Ascending aorta (tissue), 2 donors: ENCODE measurements around the gene CELA1. TPM values are rescaled to one million over a fixed set of nuclear protein-coding genes. Genes with fewer than 3 reads are reported as not detected.

ENCODE experiments used
- DNase-seq, 2 donors: peaks; one replicate each; pipeline ENCODE4 v3.0.0-alpha.2; 2019; ENCODE audit warnings: low spot score in 2 of 2
- H3K27ac ChIP-seq, 2 donors: fragments of 200-600 bp; sonication (generic); one replicate each; pipeline ENCODE4 v1.5.1; 2016 to 2017; ENCODE audit warnings: mild to moderate bottlenecking in 1 of 2
- H3K27me3 ChIP-seq: fragments of 200-600 bp; sonication (generic); one replicate; pipeline ENCODE4 v1.5.1; 2017
- H3K36me3 ChIP-seq, 2 donors: fragments of 200-600 bp; sonication (generic); one replicate each; pipeline ENCODE4 v1.5.1; 2016
- H3K4me1 ChIP-seq, 2 donors: fragments of 200-600 bp; sonication (generic); one replicate each; pipeline ENCODE4 v1.5.1; 2016 to 2017; ENCODE audit warnings: mild to moderate bottlenecking in 1 of 2
- H3K4me3 ChIP-seq, 2 donors: fragments of 200-600 bp; sonication (generic); one replicate each; pipeline ENCODE4 v1.5.1; 2016 to 2017; ENCODE audit warnings: mild to moderate bottlenecking in 1 of 2
- H3K9me3 ChIP-seq, 2 donors: fragments of 200-600 bp; sonication (generic); one replicate each; pipeline ENCODE4 v1.5.1; 2016
- intact Hi-C: fragments of 100-400 bp; cut with DNase I; formaldehyde crosslinking; loops from one replicate; pipeline ENCODE4 v1.15.1; 2023
- total RNA-seq: library from RNA; depleted of rRNA; stranded (reverse); fragments of >200 nt; gene quantifications from one replicate; pipeline ENCODE4 v1.1.0, GENCODE V29; 2016
- TF ChIP-seq, protein P1 (sequence below), 3 experiments: fragments of 200-600 bp in 2 of 3; fragments of 450-650 bp in 1 of 3; sonication (generic) in 2 of 3; IDR thresholded peaks; one replicate each; pipeline ENCODE4 v1.5.1; 2016 to 2019; ENCODE audit warnings: antibody characterized with exemption in 3 of 3, mild to moderate bottlenecking in 1 of 3, moderate library complexity in 1 of 3

CELA1 gene
- total RNA-seq, 1 donor from 2014 or later: not detected

DNA sequence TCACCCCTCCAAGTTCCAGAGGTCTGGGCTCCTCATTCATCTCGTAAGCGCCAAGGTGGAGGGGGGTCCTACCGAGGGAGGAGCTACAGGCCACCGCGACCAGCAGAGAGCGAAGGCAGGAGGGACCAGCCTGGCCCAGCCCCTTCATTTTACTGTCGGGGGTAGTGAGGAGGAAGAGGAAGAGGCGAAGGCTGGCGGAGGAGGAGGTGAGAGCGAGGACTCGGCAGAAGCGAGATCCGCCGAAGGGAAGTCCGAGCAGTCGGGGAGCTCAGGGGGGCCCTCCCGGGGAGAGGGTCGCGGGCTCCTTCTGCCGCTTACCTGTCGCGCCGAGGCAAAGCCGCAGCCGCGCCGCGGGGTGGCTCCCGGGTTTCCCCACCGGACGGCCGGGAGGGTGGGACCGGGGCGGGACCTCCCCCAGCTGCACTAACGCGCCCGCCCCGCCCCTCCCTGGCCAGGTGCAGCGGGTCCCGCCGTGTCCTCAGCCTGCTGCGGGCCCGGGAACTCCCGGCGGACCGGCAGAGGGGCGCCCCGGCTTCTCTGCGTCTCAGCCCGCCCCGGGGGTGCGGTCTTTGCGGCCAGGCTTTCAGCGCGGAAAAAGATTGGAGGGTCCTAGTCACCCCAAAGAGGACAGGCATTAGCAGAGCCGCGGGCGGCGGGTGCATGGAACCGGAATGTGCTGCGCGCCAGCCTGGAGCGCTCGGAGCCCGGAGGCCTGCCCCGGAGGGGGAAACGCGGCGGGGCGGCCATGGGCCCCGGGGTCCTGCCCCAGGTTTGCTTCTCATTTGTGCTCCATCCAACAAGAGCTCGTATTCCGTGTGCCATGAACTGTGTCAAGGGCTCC is 45.0 kb upstream of the CELA1 start, which contains the start of gene GALNT6:
Gene GALNT6 (minus strand): TSS at position 124 of the 841 bp plus-strand sequence. CDS start 11,625 bp downstream, outside the sequence.
- Histone ChIP-seq H3K9me3 (no peaks in the 10 kb centered on the region), H3K4me3 (peak within 1 kb of the TSS; percentile 62 to 72), H3K27ac (peak within 1 kb of the TSS in 1 of 2 donors; percentile 15), H3K4me1 (peaks cover 0 to 7% of the 10 kb centered on the region in 2 donors), H3K27me3 (no peaks in the 10 kb centered on the region), H3K36me3 (no peaks in the 10 kb centered on the region)
- no peak for DNase-seq
- intact Hi-C loops: no loop called here
- TF ChIP-seq, protein P1, sequence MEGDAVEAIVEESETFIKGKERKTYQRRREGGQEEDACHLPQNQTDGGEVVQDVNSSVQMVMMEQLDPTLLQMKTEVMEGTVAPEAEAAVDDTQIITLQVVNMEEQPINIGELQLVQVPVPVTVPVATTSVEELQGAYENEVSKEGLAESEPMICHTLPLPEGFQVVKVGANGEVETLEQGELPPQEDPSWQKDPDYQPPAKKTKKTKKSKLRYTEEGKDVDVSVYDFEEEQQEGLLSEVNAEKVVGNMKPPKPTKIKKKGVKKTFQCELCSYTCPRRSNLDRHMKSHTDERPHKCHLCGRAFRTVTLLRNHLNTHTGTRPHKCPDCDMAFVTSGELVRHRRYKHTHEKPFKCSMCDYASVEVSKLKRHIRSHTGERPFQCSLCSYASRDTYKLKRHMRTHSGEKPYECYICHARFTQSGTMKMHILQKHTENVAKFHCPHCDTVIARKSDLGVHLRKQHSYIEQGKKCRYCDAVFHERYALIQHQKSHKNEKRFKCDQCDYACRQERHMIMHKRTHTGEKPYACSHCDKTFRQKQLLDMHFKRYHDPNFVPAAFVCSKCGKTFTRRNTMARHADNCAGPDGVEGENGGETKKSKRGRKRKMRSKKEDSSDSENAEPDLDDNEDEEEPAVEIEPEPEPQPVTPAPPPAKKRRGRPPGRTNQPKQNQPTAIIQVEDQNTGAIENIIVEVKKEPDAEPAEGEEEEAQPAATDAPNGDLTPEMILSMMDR (IDR thresholded peaks at IDR 0.05): no peak

DNA sequence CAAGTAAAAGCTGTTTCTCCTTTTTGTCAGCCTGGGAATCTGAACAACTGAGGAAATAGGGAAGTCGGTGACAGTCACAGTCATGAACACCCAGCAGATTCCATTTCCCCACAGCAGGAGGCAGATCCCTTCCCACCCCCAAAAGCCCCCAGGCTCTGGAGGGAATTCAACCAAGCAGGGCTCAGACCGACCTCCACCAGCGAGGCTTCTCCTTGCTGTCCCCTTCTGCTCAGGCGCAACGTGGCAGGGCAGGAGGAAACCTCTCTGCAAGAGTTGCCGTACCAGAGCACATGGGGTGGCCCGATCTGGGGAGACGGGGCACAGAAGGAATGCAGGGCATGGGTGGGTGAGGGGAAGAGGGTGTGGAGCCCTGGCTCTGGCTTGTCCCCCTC is 44.4 kb upstream of the CELA1 start:
- H3K27ac ChIP-seq: peak overlapping the region in 1 of 2 donors; percentile 15
- peak in 1 of 2 donors; percentile 56 for DNase-seq
- TF ChIP-seq, protein P1 (IDR thresholded peaks at IDR 0.05): no peak
- no peaks in the 10 kb centered on the region for H3K27me3 ChIP-seq
- peaks cover 0 to 7% of the 10 kb centered on the region in 2 donors for H3K4me1 ChIP-seq
- intact Hi-C loops: no loop called here
- H3K4me3 ChIP-seq: peak overlapping the region; percentile 62 to 72
- no peaks in the 10 kb centered on the region for H3K9me3 ChIP-seq
- no peaks in the 10 kb centered on the region for H3K36me3 ChIP-seq

DNA sequence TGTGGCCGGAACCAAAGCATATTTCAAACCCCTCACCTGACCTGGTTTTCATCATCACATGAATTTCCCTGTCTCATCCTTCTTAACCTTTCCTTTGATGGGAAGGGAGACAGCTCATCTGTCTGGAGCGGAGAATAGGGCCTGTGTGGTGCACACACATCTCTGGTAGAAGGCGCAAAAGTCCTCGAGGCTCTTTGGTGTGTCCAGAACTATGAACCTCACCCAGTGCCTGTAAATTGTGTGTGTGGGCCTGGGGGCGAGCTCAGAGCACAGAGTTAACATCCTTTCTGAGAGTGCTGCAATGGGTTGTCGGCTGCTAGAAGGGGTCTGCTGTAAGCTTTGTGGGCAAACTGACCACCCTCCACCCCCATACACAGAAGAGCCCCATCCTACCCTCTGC is 44.0 kb upstream of the CELA1 start:
- Histone ChIP-seq H3K27me3 (no peaks in the 10 kb centered on the region), H3K9me3 (no peaks in the 10 kb centered on the region), H3K27ac (no peak overlapping the region), H3K36me3 (no peaks in the 10 kb centered on the region), H3K4me1 (peaks cover 0 to 7% of the 10 kb centered on the region in 2 donors), H3K4me3 (peak overlapping the region in 1 of 2 donors; percentile 72)
- DNase-seq: peak in 1 of 2 donors; percentile 56
- TF ChIP-seq, protein P1 (IDR thresholded peaks at IDR 0.05): no peak
- intact Hi-C loops: no loop called here

DNA sequence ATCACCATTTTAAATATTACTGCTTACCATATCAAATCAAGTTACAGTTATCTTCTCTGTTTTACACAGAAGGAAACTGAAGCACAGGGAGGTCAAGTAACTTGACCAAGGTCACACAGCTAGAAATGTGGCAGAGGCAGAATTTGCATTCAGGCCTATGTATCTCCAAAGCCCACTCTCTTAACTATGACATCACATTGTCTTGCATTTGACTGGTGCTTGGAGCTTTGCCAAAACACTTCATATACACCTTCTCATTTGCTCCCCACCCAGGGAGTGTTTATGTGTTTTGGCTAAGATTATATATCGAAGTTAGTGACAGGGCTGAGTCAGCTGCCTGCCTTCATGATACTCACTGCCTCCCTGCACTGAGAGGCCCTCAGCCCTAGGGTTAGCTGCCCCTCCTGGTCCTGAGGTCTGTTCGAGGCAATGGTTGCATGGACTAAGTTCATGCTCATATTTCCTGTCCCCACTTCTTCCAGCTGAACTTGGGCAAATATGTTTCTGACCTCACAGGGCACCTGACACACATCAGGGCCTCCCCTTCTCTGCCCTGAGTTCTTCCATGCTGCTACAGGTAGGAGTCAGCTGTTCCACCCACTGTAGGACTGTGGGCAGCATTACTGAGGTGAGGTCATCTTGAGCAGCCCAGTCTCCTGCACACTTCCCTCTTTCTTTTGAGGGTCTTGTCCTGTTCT is 43.0 kb upstream of the CELA1 start:
- TF ChIP-seq, protein P1 (IDR thresholded peaks at IDR 0.05): no peak
- Histone ChIP-seq H3K4me3 (no peak overlapping the region), H3K36me3 (no peaks in the 10 kb centered on the region), H3K9me3 (no peaks in the 10 kb centered on the region), H3K4me1 (peaks cover 0 to 7% of the 10 kb centered on the region in 2 donors), H3K27ac (no peak overlapping the region), H3K27me3 (no peaks in the 10 kb centered on the region)
- no peak for DNase-seq
- intact Hi-C loops: no loop called here

DNA sequence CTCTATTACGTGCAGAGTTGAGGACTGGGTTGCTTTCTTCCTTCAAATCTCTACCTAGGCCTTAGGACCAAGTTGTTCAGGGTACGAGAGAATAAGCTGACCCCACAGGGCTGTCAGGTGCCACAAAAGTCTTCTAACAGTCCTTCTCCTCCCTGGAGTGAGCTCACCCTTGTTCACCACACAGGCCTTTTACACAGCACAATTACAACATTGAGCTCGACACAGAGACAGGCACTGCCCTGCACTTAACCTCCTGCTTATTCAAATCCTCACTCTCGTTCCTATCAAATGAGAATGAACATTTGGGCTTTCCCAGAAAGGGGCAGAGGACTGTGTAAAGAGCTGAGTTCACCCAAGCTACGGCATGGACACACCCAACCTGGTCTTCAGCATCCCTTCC is 42.4 kb upstream of the CELA1 start:
- no peak for DNase-seq
- H3K27me3 ChIP-seq: no peaks in the 10 kb centered on the region
- TF ChIP-seq, protein P1 (IDR thresholded peaks at IDR 0.05): no peak
- intact Hi-C loops: no loop called here
- H3K27ac ChIP-seq: no peak overlapping the region
- no peak overlapping the region for H3K4me3 ChIP-seq
- H3K36me3 ChIP-seq: no peaks in the 10 kb centered on the region
- no peaks in the 10 kb centered on the region for H3K9me3 ChIP-seq
- peaks cover 0 to 7% of the 10 kb centered on the region in 2 donors for H3K4me1 ChIP-seq
